ENCODE measurements around the gene ASCL2.

DNA sequence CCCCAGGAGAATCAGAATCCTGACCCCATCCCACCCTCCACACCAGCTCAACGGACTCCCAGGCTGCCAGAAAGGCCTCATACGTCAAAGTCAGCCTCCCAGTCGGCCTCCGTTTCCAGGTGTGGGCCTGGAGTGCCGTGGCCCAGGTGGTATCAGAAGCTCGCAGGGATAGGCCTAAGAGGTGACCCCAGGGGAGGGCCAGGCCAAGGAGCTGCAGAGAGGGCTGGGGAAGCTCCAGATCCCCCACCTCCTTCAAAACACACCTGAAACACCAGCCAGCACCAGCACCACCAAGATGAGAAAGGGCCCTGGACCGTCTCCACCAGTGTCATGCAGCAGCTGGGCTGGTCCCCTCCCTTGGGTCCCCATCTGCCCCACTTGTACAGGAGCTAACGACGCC lies 20.3 kb downstream of the ASCL2 start:
- TF ChIP-seq CTCF (IDR thresholded peaks at IDR 0.05) (no peak), POLR2A (IDR thresholded peaks at IDR 0.05) (no peak)
